HG03558 (cell line): ENCODE data around the gene SCCPDH.
"Not testable (repeated sequence)": the region's sequence is repeated elsewhere in the genome, so short reads cannot be mapped to it uniquely, and the experiment has no call there.

ENCODE experiments used
- ATAC-seq: cut with Tn5 transposase; IDR thresholded peaks from one replicate; pipeline ENCODE4 v1.9.1; 2021; ENCODE audit warnings: moderate number of reproducible peaks; ENCODE audit not compliant: unreplicated experiment; ENCODE audit errors: extremely low read depth

The SCCPDH gene

GRCh38 chr1:246703581-246703980 is 20.6 kb upstream of the SCCPDH start:
- no peak for ATAC-seq

GRCh38 chr1:246705368-246705767 is 18.8 kb upstream of the SCCPDH start:
- no peak for ATAC-seq

- ATAC-seq: no peak
These were observed 16.0 kb upstream of the SCCPDH start for GRCh38 chr1:246708166-246708565.

- ATAC-seq: no peak
These were observed 15.0 kb upstream of the SCCPDH start for GRCh38 chr1:246709196-246709595.

- no peak for ATAC-seq
These were observed 14.4 kb upstream of the SCCPDH start for GRCh38 chr1:246709835-246710234.

GRCh38 chr1:246711548-246712003 is 12.6 kb upstream of the SCCPDH start:
- ATAC-seq: no peak

GRCh38 chr1:246712428-246712827 is 11.8 kb upstream of the SCCPDH start:
- ATAC-seq: not testable (repeated sequence)

GRCh38 chr1:246719361-246719760 is 4.8 kb upstream of the SCCPDH start:
- ATAC-seq: not testable (repeated sequence)

- not testable (repeated sequence) for ATAC-seq
These were observed 3.4 kb upstream of the SCCPDH start for GRCh38 chr1:246720814-246721213.

GRCh38 chr1:246722720-246723119 is 1.5 kb upstream of the SCCPDH start:
- no peak for ATAC-seq

- no peak for ATAC-seq
These were observed 504 bp downstream of the SCCPDH start for GRCh38 chr1:246724731-246725095.

- no peak for ATAC-seq
These were observed 982 bp downstream of the SCCPDH start for GRCh38 chr1:246725191-246725590.

- ATAC-seq: no peak
These were observed 2.1 kb downstream of the SCCPDH start for GRCh38 chr1:246726255-246726679.

- ATAC-seq: no peak
These were observed 2.7 kb downstream of the SCCPDH start for GRCh38 chr1:246726881-246727280.

GRCh38 chr1:246727594-246727993 is 3.4 kb downstream of the SCCPDH start:
- no peak for ATAC-seq

- ATAC-seq: no peak
These were observed 4.1 kb downstream of the SCCPDH start for GRCh38 chr1:246728311-246728710.

GRCh38 chr1:246729040-246729439 is 4.8 kb downstream of the SCCPDH start:
- not testable (repeated sequence) for ATAC-seq

- no peak for ATAC-seq
These were observed 6.6 kb downstream of the SCCPDH start for GRCh38 chr1:246730839-246731238.

- ATAC-seq: not testable (repeated sequence)
These were observed 7.7 kb downstream of the SCCPDH start for GRCh38 chr1:246731873-246732272.

GRCh38 chr1:246733704-246734103 is 9.5 kb downstream of the SCCPDH start:
- no peak for ATAC-seq

- ATAC-seq: no peak
These were observed 10.7 kb downstream of the SCCPDH start for GRCh38 chr1:246734866-246735265.

- ATAC-seq: no peak
These were observed 11.5 kb downstream of the SCCPDH start for GRCh38 chr1:246735735-246736134.

- ATAC-seq: no peak
These were observed 18.2 kb downstream of the SCCPDH start for GRCh38 chr1:246742396-246742795.
